Effector memory CD8-positive, alpha-beta T cell (primary cell): Measurements from ENCODE around the gene MROH2B.

Experiments used
- ATAC-seq: fragments of 150-1000 bp; cut with Tn5 transposase; replicated peaks from 2 replicates; pipeline ENCODE4 v1.10.0; 2021; ENCODE audit warnings: mild to moderate bottlenecking, moderate library complexity
- DNase-seq, 3 experiments: peaks; one replicate each; pipeline ENCODE4 v3.0.0; 2021
- H3K27ac Mint-ChIP-seq, 2 donors: one replicate each; pipeline ENCODE4 v1.8.0; 2022; ENCODE audit warnings: mild to moderate bottlenecking in 2 of 2, mixed read lengths in 2 of 2, moderate library complexity in 2 of 2
- H3K27me3 Mint-ChIP-seq, 2 donors: one replicate each; pipeline ENCODE4 v1.8.0; 2022; ENCODE audit warnings: mixed read lengths in 2 of 2
- H3K36me3 Mint-ChIP-seq: one replicate; pipeline ENCODE4 v1.8.0; 2022; ENCODE audit warnings: mild to moderate bottlenecking, moderate library complexity, mixed read lengths; ENCODE audit not compliant: insufficient read depth
- H3K4me1 Mint-ChIP-seq, 2 donors: one replicate each; pipeline ENCODE4 v1.8.0; 2022; ENCODE audit warnings: low read depth in 2 of 2, mixed read lengths in 2 of 2
- H3K4me3 Mint-ChIP-seq, 2 donors: one replicate each; pipeline ENCODE4 v1.8.0; 2022; ENCODE audit warnings: mild to moderate bottlenecking in 2 of 2, mixed read lengths in 2 of 2, moderate library complexity in 2 of 2
- H3K9me3 Mint-ChIP-seq, 2 donors: one replicate each; pipeline ENCODE4 v1.8.0; 2022; ENCODE audit warnings: mixed read lengths in 2 of 2

MROH2B gene

DNA sequence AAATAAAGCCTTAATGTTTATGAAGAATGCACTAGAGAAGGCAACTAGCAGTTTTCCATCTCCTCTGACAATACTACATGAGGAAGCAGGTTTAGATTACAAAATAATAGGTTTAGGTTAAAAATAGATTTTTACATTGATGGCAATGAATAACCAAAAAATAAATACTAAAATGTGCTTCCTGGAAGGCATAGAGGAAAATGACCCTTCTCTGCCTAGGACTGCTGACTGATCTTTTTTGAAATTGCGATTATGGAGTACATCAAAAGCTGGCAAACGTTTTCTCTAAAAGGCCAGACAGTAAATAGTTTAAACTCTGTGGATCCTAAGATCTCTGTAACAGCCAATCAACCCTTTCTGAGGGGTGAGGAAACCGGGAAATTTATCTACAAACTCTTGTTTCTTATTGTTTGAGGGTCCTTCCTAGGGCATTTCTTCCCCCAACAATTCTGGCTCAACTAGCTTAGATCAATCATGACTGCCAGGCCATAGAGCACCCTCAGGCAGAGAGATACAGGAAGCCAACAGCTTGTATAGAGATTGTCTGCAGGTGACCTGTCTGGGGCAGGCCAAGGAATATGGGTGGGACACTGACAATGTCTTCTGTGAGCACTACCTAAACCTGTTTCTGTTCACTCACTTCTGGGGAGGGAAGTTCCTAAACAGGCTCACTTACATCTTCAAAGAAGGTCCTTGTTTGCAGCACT is 67.3 kb downstream of the MROH2B start:
- no peak overlapping the region for H3K27ac Mint-ChIP-seq
- H3K36me3 Mint-ChIP-seq = peaks cover 2% of the 10 kb centered on the region
- H3K27me3 Mint-ChIP-seq = peaks cover 5 to 8% of the 10 kb centered on the region in 2 donors
- H3K4me1 Mint-ChIP-seq = no peaks in the 10 kb centered on the region
- ATAC-seq (no peak), DNase-seq (no peak)
- no peaks in the 10 kb centered on the region for H3K9me3 Mint-ChIP-seq
- H3K4me3 Mint-ChIP-seq = no peak overlapping the region

DNA sequence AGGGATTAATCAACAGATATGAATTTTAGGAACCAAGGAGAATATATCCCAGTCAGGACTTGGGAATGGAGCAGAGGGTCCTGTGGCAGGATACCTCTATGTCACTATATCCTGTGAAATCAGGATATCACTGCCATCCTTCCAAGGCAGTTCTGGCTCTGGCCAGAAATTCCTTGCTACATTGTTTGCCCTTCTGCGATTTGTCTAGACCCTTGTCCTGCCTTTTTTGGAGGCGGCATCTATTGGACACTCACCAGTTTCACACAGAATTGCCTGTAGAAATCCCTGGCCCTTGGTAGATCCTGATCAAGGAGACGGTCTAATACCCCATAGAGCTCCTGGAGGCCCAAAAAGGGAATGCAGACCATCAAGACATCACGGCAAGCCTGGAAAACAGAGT is 71.2 kb downstream of the MROH2B start:
- Mint-ChIP-seq H3K9me3 (no peaks in the 10 kb centered on the region), H3K4me3 (no peak overlapping the region), H3K27ac (no peak overlapping the region), H3K36me3 (peaks cover 2% of the 10 kb centered on the region), H3K4me1 (no peaks in the 10 kb centered on the region), H3K27me3 (peaks cover 5 to 8% of the 10 kb centered on the region in 2 donors)
- no peak for ATAC-seq
- DNase-seq = no peak

DNA sequence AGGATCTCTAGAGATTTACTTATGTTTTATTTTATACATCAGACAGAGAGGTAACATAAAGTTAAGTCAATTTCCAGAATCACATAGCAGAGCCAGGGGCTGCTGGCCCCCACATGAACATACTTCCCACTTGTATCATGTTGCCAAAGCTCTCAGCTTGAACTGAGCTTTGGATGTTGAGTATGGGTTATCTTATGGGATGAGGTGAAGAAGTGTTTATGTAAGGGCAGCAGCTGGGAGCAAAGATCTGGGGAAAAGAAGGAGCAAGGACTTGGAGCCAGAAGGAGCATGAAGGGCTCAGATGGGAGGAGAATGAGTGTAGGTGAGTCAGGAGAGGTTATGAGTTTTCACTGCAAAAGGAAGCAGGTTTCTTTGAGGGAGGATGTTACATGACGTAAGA is 72.0 kb downstream of the MROH2B start:
- peaks cover 2% of the 10 kb centered on the region for H3K36me3 Mint-ChIP-seq
- no peaks in the 10 kb centered on the region for H3K4me1 Mint-ChIP-seq
- no peak overlapping the region for H3K27ac Mint-ChIP-seq
- no peak for ATAC-seq
- H3K4me3 Mint-ChIP-seq = no peak overlapping the region
- DNase-seq = no peak
- H3K9me3 Mint-ChIP-seq = no peaks in the 10 kb centered on the region
- H3K27me3 Mint-ChIP-seq = peaks cover 5 to 12% of the 10 kb centered on the region in 2 donors

DNA sequence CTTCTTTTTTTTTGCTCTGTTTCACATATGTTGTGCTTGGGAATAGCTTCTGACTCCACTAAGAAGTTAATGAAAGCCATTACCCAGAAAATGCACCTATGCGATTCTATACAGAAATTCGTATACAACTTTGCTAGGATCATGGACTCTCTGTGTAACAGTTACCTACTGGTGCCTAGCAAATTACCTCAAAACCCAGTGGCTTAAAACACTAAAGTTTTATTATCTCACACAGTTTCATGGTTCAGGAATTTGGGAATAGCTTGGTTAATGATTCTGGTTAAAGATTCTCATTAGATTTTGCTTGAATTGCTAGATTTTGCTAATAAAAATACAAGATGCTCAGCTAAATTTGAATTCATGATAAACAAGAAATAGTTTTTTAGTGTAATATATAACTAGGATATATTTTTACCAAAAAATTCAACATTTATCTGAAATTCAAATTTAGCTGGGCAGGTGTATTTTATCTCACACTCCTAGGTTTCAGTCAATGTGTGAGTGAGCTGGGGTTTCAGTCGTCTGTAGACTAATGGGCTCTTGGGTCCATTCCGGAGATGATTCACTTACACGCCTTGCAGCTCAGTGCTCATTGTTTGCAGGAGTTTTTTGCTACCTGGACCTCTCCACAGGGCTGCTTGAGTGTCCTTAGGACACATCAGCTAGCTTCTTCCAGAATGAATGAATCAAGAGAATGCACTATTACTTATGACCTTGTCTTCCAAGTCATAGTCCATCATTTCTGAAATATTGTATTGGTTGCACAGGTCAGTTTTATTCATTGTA is 75.1 kb downstream of the MROH2B start:
- DNase-seq (no peak), ATAC-seq (no peak)
- H3K27me3 Mint-ChIP-seq = peaks cover 0 to 22% of the 10 kb centered on the region in 2 donors
- no peaks in the 10 kb centered on the region for H3K9me3 Mint-ChIP-seq
- no peaks in the 10 kb centered on the region for H3K36me3 Mint-ChIP-seq
- no peaks in the 10 kb centered on the region for H3K4me1 Mint-ChIP-seq
- H3K4me3 Mint-ChIP-seq = no peak overlapping the region
- H3K27ac Mint-ChIP-seq = no peak overlapping the region

DNA sequence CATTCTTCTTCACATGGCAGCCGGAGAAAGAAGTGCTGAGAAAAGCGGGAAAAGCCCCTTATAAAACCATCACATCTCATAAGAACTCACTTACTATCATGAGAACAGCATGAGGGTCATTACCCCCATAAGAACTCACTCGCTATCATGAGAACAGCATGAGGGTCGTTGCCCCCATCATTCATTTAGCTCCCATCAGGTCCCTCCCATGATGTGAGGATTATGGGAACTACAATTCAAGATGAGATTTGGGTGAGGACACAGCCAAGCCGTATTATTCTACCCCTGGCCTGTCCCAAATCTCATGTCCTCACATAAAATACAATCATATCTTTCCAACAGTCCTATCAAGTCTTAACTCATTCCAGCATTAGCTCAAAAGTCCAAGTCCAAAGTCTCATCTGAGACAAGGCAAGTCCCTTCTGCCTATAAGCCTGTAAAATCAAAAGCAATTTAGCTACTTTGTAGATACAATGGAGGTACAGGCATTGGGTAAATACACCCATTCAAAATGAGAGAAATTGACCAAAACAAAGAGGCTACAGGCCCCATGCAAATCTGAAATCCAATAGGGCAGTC is 79.1 kb downstream of the MROH2B start:
- Mint-ChIP-seq H3K4me1 (no peaks in the 10 kb centered on the region), H3K9me3 (no peaks in the 10 kb centered on the region), H3K36me3 (no peaks in the 10 kb centered on the region), H3K27ac (no peak overlapping the region), H3K4me3 (no peak overlapping the region), H3K27me3 (peaks cover 0 to 27% of the 10 kb centered on the region in 2 donors)
- ATAC-seq (no peak), DNase-seq (no peak)

DNA sequence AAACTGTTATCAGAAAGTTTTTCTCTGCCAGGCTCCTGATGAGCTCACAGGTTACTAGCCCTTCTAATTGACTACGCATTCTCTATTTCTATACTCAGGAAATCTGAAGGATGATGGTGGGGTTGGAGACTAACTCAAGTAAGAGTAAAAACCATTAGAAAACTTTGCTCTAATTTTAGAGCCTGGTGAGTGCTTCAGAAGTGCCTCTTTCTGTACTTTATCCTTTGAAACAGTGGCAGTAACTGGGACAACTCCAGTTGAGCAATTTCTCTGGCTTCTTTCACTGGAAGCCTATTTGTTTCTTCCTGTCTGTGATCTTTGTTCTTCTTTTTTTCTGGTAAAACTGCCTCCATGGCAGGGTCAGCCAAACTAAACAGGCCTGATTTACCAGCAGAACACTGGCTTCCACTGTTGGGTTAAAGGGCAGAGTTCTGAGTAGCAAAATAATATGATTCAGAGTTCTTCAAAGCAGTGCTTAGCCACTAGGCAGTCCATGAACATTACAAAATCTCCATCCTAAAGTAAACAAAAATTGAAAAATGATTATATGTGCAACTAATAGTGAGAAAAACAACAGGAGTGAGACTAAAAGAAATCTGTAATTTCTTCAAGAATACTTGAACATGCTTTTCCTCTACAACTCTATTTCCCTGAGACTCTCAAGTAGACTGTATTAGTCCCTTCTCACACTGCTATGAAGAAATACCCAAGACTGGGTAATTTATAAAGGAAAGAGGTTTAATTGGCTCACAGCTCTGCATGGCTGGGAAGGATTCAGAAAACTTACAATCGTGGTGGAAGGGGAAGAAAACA is 79.8 kb downstream of the MROH2B start:
- Mint-ChIP-seq H3K4me3 (no peak overlapping the region), H3K9me3 (no peaks in the 10 kb centered on the region), H3K36me3 (no peaks in the 10 kb centered on the region), H3K27me3 (peaks cover 0 to 27% of the 10 kb centered on the region in 2 donors), H3K4me1 (no peaks in the 10 kb centered on the region), H3K27ac (no peak overlapping the region)
- ATAC-seq = no peak
- DNase-seq = no peak

DNA sequence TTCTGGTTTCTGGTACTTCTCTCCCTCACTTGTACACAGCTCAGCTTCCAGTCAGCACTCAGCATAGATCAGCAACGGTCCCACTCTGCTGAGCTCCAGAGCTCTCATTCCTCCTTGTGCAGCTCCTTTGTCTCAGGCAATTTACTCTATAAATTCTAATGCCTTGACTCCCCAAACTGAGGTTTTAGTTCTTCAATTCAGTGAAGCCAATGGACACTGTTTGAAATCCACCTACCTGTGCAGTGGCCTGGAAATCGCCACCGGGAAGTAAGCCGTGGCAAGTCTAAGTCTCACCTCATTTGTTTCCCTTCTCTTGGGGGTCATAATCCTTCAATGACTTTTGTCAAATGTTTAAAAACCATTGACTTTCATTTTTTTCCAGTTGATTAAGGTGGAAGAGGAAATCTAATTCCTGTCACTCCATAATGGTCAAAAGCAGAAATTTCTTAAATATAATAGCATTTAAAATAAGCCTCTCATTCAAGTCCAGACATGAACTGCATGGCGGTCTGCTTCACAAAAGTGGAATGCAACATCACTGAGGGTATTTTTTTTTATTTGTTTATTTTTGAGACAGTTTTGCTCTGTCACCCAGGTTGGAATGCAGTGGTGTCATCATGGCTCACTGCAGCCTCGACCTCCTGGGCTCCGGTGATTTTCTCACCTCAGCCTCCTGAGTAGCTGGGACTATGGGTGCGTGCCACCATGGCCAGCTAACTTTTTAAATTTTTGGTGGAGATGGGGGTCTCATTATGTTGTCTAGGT is 82.2 kb downstream of the MROH2B start:
- Mint-ChIP-seq H3K27ac (no peak overlapping the region), H3K9me3 (no peaks in the 10 kb centered on the region), H3K4me1 (no peaks in the 10 kb centered on the region), H3K36me3 (no peaks in the 10 kb centered on the region), H3K4me3 (no peak overlapping the region), H3K27me3 (peaks cover 10 to 21% of the 10 kb centered on the region in 2 donors)
- ATAC-seq (no peak), DNase-seq (no peak)

DNA sequence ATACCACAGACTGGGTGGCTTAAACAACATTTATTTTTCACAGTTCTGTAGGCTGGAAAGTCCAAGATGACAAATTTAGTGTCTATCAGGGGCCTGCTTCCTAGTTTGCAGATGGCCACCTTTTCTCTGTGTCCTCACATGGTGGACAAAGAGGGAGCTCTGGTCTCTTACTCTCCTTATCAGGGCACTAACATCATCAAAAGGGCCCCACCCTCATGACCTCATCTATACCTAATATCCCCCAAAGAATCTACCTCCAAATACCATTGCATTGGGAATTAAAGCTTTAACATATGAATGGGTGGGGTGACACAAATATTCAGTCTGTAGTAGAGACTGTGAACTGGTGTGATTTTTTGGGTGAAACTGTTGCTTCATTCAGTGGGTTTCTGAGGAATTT is 83.8 kb downstream of the MROH2B start:
- no peak overlapping the region for H3K27ac Mint-ChIP-seq
- H3K9me3 Mint-ChIP-seq = no peaks in the 10 kb centered on the region
- DNase-seq = no peak
- no peak overlapping the region for H3K4me3 Mint-ChIP-seq
- no peaks in the 10 kb centered on the region for H3K36me3 Mint-ChIP-seq
- H3K4me1 Mint-ChIP-seq = no peaks in the 10 kb centered on the region
- H3K27me3 Mint-ChIP-seq = peaks cover 11 to 23% of the 10 kb centered on the region in 2 donors
- ATAC-seq = no peak

DNA sequence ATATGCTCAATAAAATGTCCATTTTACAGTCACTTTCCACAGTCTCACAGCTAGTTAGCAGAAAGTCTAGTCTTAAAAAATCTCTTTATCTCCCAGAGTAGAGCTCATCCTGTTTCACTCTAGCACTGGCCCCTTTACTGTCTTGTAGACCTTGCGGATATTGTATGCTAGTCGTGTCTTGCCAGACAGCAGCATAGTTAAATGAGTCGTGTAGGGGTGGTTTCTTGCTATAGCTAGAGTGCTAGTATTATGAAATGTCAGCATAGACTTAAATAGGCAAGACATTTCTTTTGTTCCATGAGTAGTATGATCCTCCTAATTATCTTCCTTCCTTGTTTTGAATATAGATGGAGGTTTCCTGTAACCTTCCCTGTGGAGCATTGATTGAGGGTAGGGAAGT is 84.5 kb downstream of the MROH2B start:
- Mint-ChIP-seq H3K27ac (no peak overlapping the region), H3K4me1 (no peaks in the 10 kb centered on the region), H3K4me3 (no peak overlapping the region), H3K36me3 (no peaks in the 10 kb centered on the region), H3K27me3 (peaks cover 14 to 26% of the 10 kb centered on the region in 2 donors), H3K9me3 (no peaks in the 10 kb centered on the region)
- ATAC-seq (no peak), DNase-seq (no peak)

DNA sequence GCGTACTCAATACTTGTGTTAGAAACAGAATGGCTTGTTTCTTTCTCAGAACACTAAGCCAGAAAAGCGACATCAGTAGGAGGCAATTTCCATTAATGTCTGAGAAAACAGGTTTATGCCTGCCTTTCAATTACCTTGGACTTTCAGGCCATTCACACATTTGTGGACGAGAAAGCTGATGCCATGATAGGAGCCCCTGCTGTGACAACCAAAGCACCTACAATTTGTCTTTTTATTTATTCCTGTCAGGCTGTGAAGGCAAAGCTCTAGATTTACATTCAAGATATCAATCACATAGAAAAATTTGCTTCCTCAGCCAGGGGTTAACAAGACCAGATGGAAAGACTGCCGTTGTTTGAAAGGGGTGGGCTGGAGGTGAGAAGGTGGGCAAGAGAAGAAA is 85.6 kb downstream of the MROH2B start:
- no peaks in the 10 kb centered on the region for H3K9me3 Mint-ChIP-seq
- H3K4me3 Mint-ChIP-seq = no peak overlapping the region
- peaks cover 24 to 35% of the 10 kb centered on the region in 2 donors for H3K27me3 Mint-ChIP-seq
- DNase-seq = no peak
- no peak overlapping the region for H3K27ac Mint-ChIP-seq
- H3K4me1 Mint-ChIP-seq = no peaks in the 10 kb centered on the region
- ATAC-seq = no peak
- no peaks in the 10 kb centered on the region for H3K36me3 Mint-ChIP-seq

DNA sequence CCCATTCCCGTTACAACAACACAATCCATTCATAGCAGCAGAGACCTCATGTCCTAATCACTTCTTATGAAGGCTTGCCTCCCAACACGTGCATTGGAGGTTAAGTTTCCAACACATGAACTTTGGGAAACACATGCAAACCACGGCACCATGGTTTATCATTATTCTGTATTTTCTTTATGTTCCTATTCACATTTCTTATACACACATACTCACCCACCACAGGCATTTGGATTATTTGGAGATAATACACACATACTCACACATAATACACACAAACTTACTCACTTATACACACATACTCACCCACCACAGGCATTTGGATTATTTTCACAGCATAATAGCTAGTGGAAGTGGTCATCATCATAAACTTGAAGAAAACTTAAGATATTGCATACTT is 86.3 kb downstream of the MROH2B start:
- DNase-seq = no peak
- Mint-ChIP-seq H3K9me3 (no peaks in the 10 kb centered on the region), H3K27ac (no peak overlapping the region), H3K4me3 (no peak overlapping the region), H3K36me3 (no peaks in the 10 kb centered on the region), H3K4me1 (no peaks in the 10 kb centered on the region), H3K27me3 (peaks cover 20 to 35% of the 10 kb centered on the region in 2 donors)
- ATAC-seq = no peak

DNA sequence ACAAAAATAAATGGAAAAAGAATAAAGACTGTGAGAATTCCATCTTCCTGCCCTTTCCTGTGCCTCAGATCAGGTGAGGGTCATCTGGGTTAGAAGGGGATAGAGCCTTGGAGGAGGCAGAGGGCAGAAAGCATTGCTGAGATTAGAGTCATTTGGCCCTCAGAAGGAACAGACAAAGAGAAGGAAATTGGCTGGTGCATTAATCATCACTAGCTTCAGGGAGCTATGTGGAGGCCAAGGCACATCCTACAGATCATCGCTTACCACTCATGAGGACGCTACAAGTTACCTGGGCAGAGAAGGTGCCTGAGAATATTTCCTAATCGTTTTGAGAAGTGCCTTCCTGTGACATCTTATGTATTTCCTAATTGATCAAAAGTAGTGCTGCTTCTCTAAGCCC is 87.4 kb downstream of the MROH2B start:
- H3K27ac Mint-ChIP-seq = no peak overlapping the region
- H3K27me3 Mint-ChIP-seq = peaks cover 17 to 35% of the 10 kb centered on the region in 2 donors
- ATAC-seq (no peak), DNase-seq (no peak)
- H3K4me1 Mint-ChIP-seq = no peaks in the 10 kb centered on the region
- no peak overlapping the region for H3K4me3 Mint-ChIP-seq
- no peaks in the 10 kb centered on the region for H3K36me3 Mint-ChIP-seq
- H3K9me3 Mint-ChIP-seq = no peaks in the 10 kb centered on the region

DNA sequence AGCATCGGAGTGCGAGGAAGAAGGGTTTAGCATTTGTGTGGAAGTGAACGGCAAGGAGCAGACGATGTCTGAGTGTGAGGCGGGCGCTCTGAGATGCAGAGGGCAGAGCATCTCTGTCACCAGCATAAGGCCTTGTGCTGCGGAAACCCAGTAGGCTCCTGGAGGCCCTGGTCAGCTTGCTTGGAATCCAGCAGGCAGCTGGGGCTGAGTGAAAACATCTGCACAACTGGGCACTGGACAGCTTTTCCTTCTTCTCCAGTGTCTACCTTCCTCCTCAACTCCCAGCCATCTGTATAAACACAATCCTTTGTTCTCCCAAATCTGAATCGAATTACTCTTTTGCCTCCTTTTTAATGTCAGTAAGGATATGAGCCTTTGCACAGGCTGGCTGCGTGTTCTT is 89.7 kb downstream of the MROH2B start:
- Mint-ChIP-seq H3K36me3 (no peaks in the 10 kb centered on the region), H3K4me3 (no peak overlapping the region), H3K4me1 (no peaks in the 10 kb centered on the region), H3K9me3 (no peaks in the 10 kb centered on the region), H3K27ac (no peak overlapping the region), H3K27me3 (peaks cover 17 to 41% of the 10 kb centered on the region in 2 donors)
- DNase-seq = no peak
- no peak for ATAC-seq
